ENCODE measurements around the gene SAFB2.

SAFB2 gene

GRCh38 chr19:5622465-5623396, at the start of gene SAFB2, which contains the start of gene SAFB:
Gene SAFB2 (minus strand): TSS chr19:5622776. CDS start chr19:5622715, 61 bp downstream.
Gene SAFB (plus strand): TSS chr19:5623083. CDS start chr19:5623206, 123 bp downstream.
- TF ChIP-seq CTCF (IDR thresholded peaks at IDR 0.05): no peak

- no peak for TF ChIP-seq CTCF (IDR thresholded peaks at IDR 0.05)
Measured at GRCh38 chr19:5671600-5671999, 49.0 kb upstream of the SAFB2 start.

GRCh38 chr19:5669212-5669611, 46.6 kb upstream of the SAFB2 start:
- no peak for TF ChIP-seq CTCF (IDR thresholded peaks at IDR 0.05)

GRCh38 chr19:5667751-5668271, 45.2 kb upstream of the SAFB2 start:
- TF ChIP-seq CTCF (IDR thresholded peaks at IDR 0.05): no peak

- no peak for TF ChIP-seq CTCF (IDR thresholded peaks at IDR 0.05)
Measured at GRCh38 chr19:5666921-5667610, 44.5 kb upstream of the SAFB2 start.

- TF ChIP-seq CTCF (IDR thresholded peaks at IDR 0.05): no peak; the same call in 1 of the 2 replicates
Measured at GRCh38 chr19:5665781-5666513, 43.4 kb upstream of the SAFB2 start.

- TF ChIP-seq CTCF (IDR thresholded peaks at IDR 0.05): no peak
Measured at GRCh38 chr19:5664515-5664914, 41.9 kb upstream of the SAFB2 start.

Data from LNCAP (cell line).